HCT116 (cell line): ENCODE measurements around the gene C14orf132. TPM values are rescaled to one million over a fixed set of nuclear protein-coding genes. Genes with fewer than 3 reads are reported as not detected.

Experiments
- ATAC-seq: fragments of 200-7000 bp; cut with Tn5 transposase; 2 replicates; pipeline ENCODE4 v1.9.1; 2020; ENCODE audit warnings: mild to moderate bottlenecking, moderate library complexity
- BruUV-seq: library from RNA; stranded (reverse); fragments of 400-500 nt; replicated peaks from 2 replicates; lab custom pipeline; 2021; lab: Mats Ljungman, UMichigan
- CTCF ChIA-PET: fragments of 300-600 bp; sonication (Branson Sonifier 250); formaldehyde crosslinking; loops from one replicate; lab custom pipeline; 2021; ENCODE audit warnings: antibody characterized with exemption; lab: Charles Lee
- POLR2A ChIA-PET: fragments of 300-600, 350-600 bp; sonication (Branson Sonifier 250); formaldehyde crosslinking; loops from one replicate; lab custom pipeline; 2021; ENCODE audit warnings: antibody characterized with exemption; lab: Charles Lee
- RAD21 ChIA-PET, 2 experiments: fragments of 300-600 bp; sonication (Branson Sonifier 250); formaldehyde crosslinking; loops; one replicate each; lab custom pipeline; 2023; ENCODE audit warnings: low total read pairs in 2 of 2; ENCODE audit not compliant: uncharacterized antibody in 2 of 2, unreplicated experiment in 2 of 2, low non-redundant PET in 1 of 2; lab: Charles Lee
- DNase-seq: peaks from one replicate; pipeline ENCODE4 v3.0.0-alpha.2; 2010; ENCODE audit warnings: low read depth, low spot score
- H2AFZ ChIP-seq: fragments of 200-600 bp; shearing (Covaris generic), sonication (generic); 2 replicates; pipeline ENCODE4 v1.6.1; 2017; ENCODE audit warnings: low read depth, mixed run types, mixed read lengths, antibody characterized with exemption, low read length; ENCODE audit not compliant: poor library complexity, severe bottlenecking
- H3K27ac ChIP-seq: 2 replicates; pipeline ENCODE4 v1.5.1; 2012; ENCODE audit warnings: low read depth, low read length
- H3K27me3 ChIP-seq: fragments of 200-600 bp; sonication (generic); 2 replicates; pipeline ENCODE4 v1.6.1; 2016; ENCODE audit warnings: mixed run types, low read length, mixed read lengths; ENCODE audit not compliant: insufficient read depth
- H3K36me3 ChIP-seq, 2 experiments: fragments of 200-500 bp in 1 of 2; fragments of 200-600 bp in 1 of 2; sonication (Bioruptor generic) in 1 of 2; sonication (generic) in 1 of 2; 2 replicates each; pipeline versions ENCODE4 v1.5.1 to v1.6.1; 2014 to 2016; ENCODE audit warnings: low read length in 2 of 2, inconsistent platforms in 1 of 2, mixed read lengths in 1 of 2, mixed run types in 1 of 2; ENCODE audit not compliant: insufficient read depth in 2 of 2, control insufficient read depth in 1 of 2
- H3K4me1 ChIP-seq, 2 experiments: fragments of 200-600 bp in 1 of 2; sonication (generic) in 1 of 2; 2 replicates each; pipeline versions ENCODE4 v1.5.1 to v1.6.1; 2012 to 2017; ENCODE audit warnings: low read length in 2 of 2, inconsistent platforms in 1 of 2, mild to moderate bottlenecking in 1 of 2, mixed read lengths in 1 of 2, mixed run types in 1 of 2, moderate library complexity in 1 of 2; ENCODE audit not compliant: insufficient read depth in 2 of 2, control insufficient read depth in 1 of 2
- H3K4me2 ChIP-seq: fragments of 200-600 bp; sonication (generic); 2 replicates; pipeline ENCODE4 v1.6.1; 2017; ENCODE audit warnings: mixed run types, low read length, mixed read lengths
- H3K4me3 ChIP-seq, 2 experiments: fragments of 200-600 bp in 1 of 2; sonication (generic) in 1 of 2; replicated peaks in 1 of 2; 2 replicates each; pipeline ENCODE4 v1.5.1; 2011 to 2016; ENCODE audit warnings: low read length in 2 of 2, control low read depth in 1 of 2, low read depth in 1 of 2, mild to moderate bottlenecking in 1 of 2, mixed read lengths in 1 of 2, mixed run types in 1 of 2
- H3K79me2 ChIP-seq: fragments of 200-600 bp; sonication (generic); 2 replicates; pipeline ENCODE4 v1.6.1; 2017; ENCODE audit warnings: mild to moderate bottlenecking, mixed run types, low read length, moderate library complexity, mixed read lengths; ENCODE audit not compliant: insufficient read depth
- H3K9ac ChIP-seq: fragments of 200-600 bp; sonication (generic); 2 replicates; pipeline ENCODE4 v1.6.1; 2016; ENCODE audit warnings: low read length, mixed read lengths
- H3K9me2 ChIP-seq: fragments of 200-600 bp; sonication (generic), shearing (Covaris generic); 2 replicates; pipeline ENCODE4 v1.6.1; 2017; ENCODE audit warnings: mixed run types, mild to moderate bottlenecking, moderate library complexity; ENCODE audit not compliant: insufficient read depth
- H3K9me3 ChIP-seq, 2 experiments: fragments of 200-500 bp in 1 of 2; fragments of 200-600 bp in 1 of 2; sonication (Bioruptor generic) in 1 of 2; sonication (generic) in 1 of 2; 2 replicates each; pipeline ENCODE4 v1.6.1; 2014 to 2017; ENCODE audit warnings: low read length in 2 of 2, mixed read lengths in 2 of 2, inconsistent platforms in 1 of 2, low read depth in 1 of 2, mild to moderate bottlenecking in 1 of 2, mixed run types in 1 of 2, moderate library complexity in 1 of 2; ENCODE audit not compliant: control insufficient read depth in 1 of 2, insufficient read depth in 1 of 2
- H4K20me1 ChIP-seq: fragments of 200-600 bp; sonication (generic), shearing (Covaris generic); 2 replicates; pipeline ENCODE4 v1.6.1; 2017; ENCODE audit warnings: mixed run types, mild to moderate bottlenecking, moderate library complexity; ENCODE audit not compliant: insufficient read depth
- ATF3 ChIP-seq: IDR thresholded peaks from 2 replicates; pipeline ENCODE4 v1.6.1; 2012
- CBX3 ChIP-seq: IDR thresholded peaks from 2 replicates; pipeline ENCODE4 v1.6.1; 2012; ENCODE audit warnings: low read depth
- CEBPB ChIP-seq: IDR thresholded peaks from 2 replicates; pipeline ENCODE4 v1.6.1; 2012; ENCODE audit warnings: low read depth
- EGR1 ChIP-seq: IDR thresholded peaks from 2 replicates; pipeline ENCODE4 v1.6.1; 2012; ENCODE audit warnings: low read depth
- ELF1 ChIP-seq: IDR thresholded peaks from 2 replicates; pipeline ENCODE4 v1.6.1; 2012; ENCODE audit warnings: low read depth, borderline replicate concordance
- EZH2phosphoT487 ChIP-seq: fragments of 200-600 bp; IDR thresholded peaks from 2 replicates; pipeline ENCODE4 v1.6.1; 2018; ENCODE audit warnings: antibody characterized with exemption, borderline replicate concordance
- JUND ChIP-seq: IDR thresholded peaks from 2 replicates; pipeline ENCODE4 v1.6.1; 2012
- MAX ChIP-seq: IDR thresholded peaks from 2 replicates; pipeline ENCODE4 v1.6.1; 2012
- POLR2A ChIP-seq: IDR thresholded peaks from 2 replicates; pipeline ENCODE4 v1.7.0; 2011; ENCODE audit warnings: borderline replicate concordance; ENCODE audit not compliant: insufficient read depth, insufficient read length; ENCODE audit errors: extremely low read depth
- POLR2AphosphoS5 ChIP-seq: IDR thresholded peaks from 2 replicates; pipeline ENCODE4 v1.6.1; 2011; ENCODE audit warnings: mild to moderate bottlenecking, low read depth, low read length, moderate library complexity
- YY1 ChIP-seq: IDR thresholded peaks from 2 replicates; pipeline ENCODE4 v1.6.1; 2011; ENCODE audit warnings: low read length, low read depth, moderate library complexity, mild to moderate bottlenecking; ENCODE audit not compliant: insufficient replicate concordance; ENCODE audit errors: extremely low read depth
- ZFX ChIP-seq: fragments of 450-650 bp; IDR thresholded peaks from 2 replicates; pipeline ENCODE4 v1.6.1; 2017
- intact Hi-C: fragments of 100-400 bp; cut with micrococcal nuclease; formaldehyde crosslinking; loops from 2 replicates; pipeline ENCODE4 v1.10.0; 2022
- total RNA-seq: library from RNA; stranded (reverse); gene quantifications from one replicate; pipeline ENCODE4 v1.2.1, GENCODE V29; 2021; ENCODE audit not compliant: unreplicated experiment

The C14orf132 gene
- total RNA-seq, 1 experiment from 2014 or later: 3.4 TPM

- no peak overlapping the region for H3K4me3 ChIP-seq
- ChIA-PET RAD21 (no interaction called here), CTCF (no interaction called here), POLR2A (no interaction called here)
- peaks cover 0 to 6% of the 10 kb centered on the region in 2 experiments; a peak in 2 of 4 replicates for H3K4me1 ChIP-seq
- H3K36me3 ChIP-seq: no peaks in the 10 kb centered on the region
- H4K20me1 ChIP-seq: no peaks in the 10 kb centered on the region
- no peak overlapping the region for H3K4me2 ChIP-seq
- H2AFZ ChIP-seq: no peak overlapping the region
- H3K9me3 ChIP-seq: no peaks in the 10 kb centered on the region
- no peak for TF ChIP-seq POLR2A
- TF ChIP-seq CEBPB: no peak
- TF ChIP-seq ZFX: no peak
- H3K79me2 ChIP-seq: no peaks in the 10 kb centered on the region
- intact Hi-C loops: no loop called here
- no peak for ATAC-seq
- H3K9ac ChIP-seq: no peak overlapping the region
- no peaks in the 10 kb centered on the region for H3K27me3 ChIP-seq
- H3K27ac ChIP-seq: no peak overlapping the region
- no peaks in the 10 kb centered on the region for H3K9me2 ChIP-seq
- no peak for DNase-seq
- no TSS peak for BruUV-seq
Measured at GRCh38 chr14:96078625-96079016, 39.5 kb downstream of the C14orf132 start.

GRCh38 chr14:96079066-96079465, 39.9 kb downstream of the C14orf132 start:
- H4K20me1 ChIP-seq: no peaks in the 10 kb centered on the region
- H3K36me3 ChIP-seq: no peaks in the 10 kb centered on the region
- H3K4me1 ChIP-seq: peaks cover 0 to 10% of the 10 kb centered on the region in 2 experiments; a peak in 2 of 4 replicates
- no peak for TF ChIP-seq ELF1
- TF ChIP-seq, all 23 proteins: peak for 0
- H2AFZ ChIP-seq: no peak overlapping the region
- no peak overlapping the region for H3K27ac ChIP-seq
- ChIA-PET CTCF (no interaction called here), RAD21 (no interaction called here), POLR2A (no interaction called here)
- H3K9me2 ChIP-seq: no peaks in the 10 kb centered on the region
- H3K4me3 ChIP-seq: no peak overlapping the region
- no peak for DNase-seq
- H3K9me3 ChIP-seq: no peaks in the 10 kb centered on the region
- no peak overlapping the region for H3K9ac ChIP-seq
- BruUV-seq: no TSS peak
- no peak for ATAC-seq
- H3K4me2 ChIP-seq: no peak overlapping the region
- no peaks in the 10 kb centered on the region for H3K27me3 ChIP-seq
- no peaks in the 10 kb centered on the region for H3K79me2 ChIP-seq
- intact Hi-C loops: no loop called here

GRCh38 chr14:96080571-96080970, 41.4 kb downstream of the C14orf132 start:
- Histone ChIP-seq H4K20me1 (no peaks in the 10 kb centered on the region), H3K9ac (no peak overlapping the region), H3K36me3 (no peaks in the 10 kb centered on the region), H3K4me3 (no peak overlapping the region), H2AFZ (no peak overlapping the region), H3K4me1 (peaks cover 1 to 14% of the 10 kb centered on the region in 2 experiments; a peak in 3 of 4 replicates), H3K27ac (no peak overlapping the region), H3K4me2 (no peak overlapping the region), H3K27me3 (no peaks in the 10 kb centered on the region), H3K79me2 (no peaks in the 10 kb centered on the region), H3K9me3 (no peaks in the 10 kb centered on the region), H3K9me2 (no peaks in the 10 kb centered on the region)
- intact Hi-C loops: no loop called here
- no TSS peak for BruUV-seq
- CTCF ChIA-PET: no interaction called here
- DNase-seq (no peak), ATAC-seq (no peak)
- POLR2A ChIA-PET: no interaction called here
- RAD21 ChIA-PET: no interaction called here
- TF ChIP-seq MAX (no peak), YY1 (no peak), JUND (no peak), CBX3 (no peak), ATF3 (no peak), ELF1 (no peak), EGR1 (no peak), POLR2AphosphoS5 (no peak), EZH2phosphoT487 (no peak)
